ENCODE measurements around the gene ZNF514. TPM values are rescaled to one million over a fixed set of nuclear protein-coding genes. Genes with fewer than 3 reads are reported as not detected.

Gene ZNF514
- total RNA-seq, 1 donor = 14.5 TPM

DNA sequence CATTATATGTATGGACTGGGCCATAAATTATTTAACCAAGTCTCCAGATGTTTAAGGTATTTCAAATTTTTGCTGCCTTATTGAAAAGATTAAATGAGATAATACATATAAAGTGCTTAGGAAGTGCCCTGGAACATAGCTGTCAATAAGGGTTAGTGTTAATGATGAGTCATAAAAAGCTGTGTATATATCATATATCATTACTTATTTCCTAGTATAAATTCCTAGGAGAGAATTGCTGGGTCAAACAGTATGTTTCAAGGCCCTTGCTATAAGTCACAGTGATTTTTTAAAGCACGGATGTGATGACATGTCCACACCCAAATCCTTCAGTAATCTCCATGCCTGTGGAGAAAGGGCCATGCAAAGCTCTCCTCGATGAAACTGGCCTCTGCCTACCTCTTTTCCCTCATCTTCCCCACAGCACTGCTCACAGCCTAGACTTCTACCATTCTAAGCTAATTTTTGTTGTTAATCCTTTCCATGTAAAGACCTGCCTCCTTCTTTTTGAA, 14.4 kb upstream of the ZNF514 start:
- no peak for DNase-seq (ENCODE audit: insufficient read length, low spot score, missing footprints)
- Histone ChIP-seq H2AFZ (ENCODE audit: low read length) (no peak overlapping the region), H3K79me2 (ENCODE audit: insufficient read depth, low read length) (peaks cover 24% of the 10 kb centered on the region), H3K4me1 (ENCODE audit: insufficient read depth, low read length) (no peaks in the 10 kb centered on the region), H3K27me3 (ENCODE audit: insufficient read depth, low read length) (no peaks in the 10 kb centered on the region), H3K4me2 (ENCODE audit: insufficient read depth, low read length) (no peak overlapping the region), H4K20me1 (ENCODE audit: insufficient read depth, low read length) (peaks cover 6% of the 10 kb centered on the region), H3K4me3 (ENCODE audit: insufficient read depth, low read length) (no peak overlapping the region), H3K27ac (ENCODE audit: low read depth, low read length) (no peak overlapping the region), H3K36me3 (ENCODE audit: insufficient read depth, low read length) (peaks cover 20% of the 10 kb centered on the region), H3K9me3 (ENCODE audit: low read depth, low read length) (no peaks in the 10 kb centered on the region)
- TF ChIP-seq, protein P1, sequence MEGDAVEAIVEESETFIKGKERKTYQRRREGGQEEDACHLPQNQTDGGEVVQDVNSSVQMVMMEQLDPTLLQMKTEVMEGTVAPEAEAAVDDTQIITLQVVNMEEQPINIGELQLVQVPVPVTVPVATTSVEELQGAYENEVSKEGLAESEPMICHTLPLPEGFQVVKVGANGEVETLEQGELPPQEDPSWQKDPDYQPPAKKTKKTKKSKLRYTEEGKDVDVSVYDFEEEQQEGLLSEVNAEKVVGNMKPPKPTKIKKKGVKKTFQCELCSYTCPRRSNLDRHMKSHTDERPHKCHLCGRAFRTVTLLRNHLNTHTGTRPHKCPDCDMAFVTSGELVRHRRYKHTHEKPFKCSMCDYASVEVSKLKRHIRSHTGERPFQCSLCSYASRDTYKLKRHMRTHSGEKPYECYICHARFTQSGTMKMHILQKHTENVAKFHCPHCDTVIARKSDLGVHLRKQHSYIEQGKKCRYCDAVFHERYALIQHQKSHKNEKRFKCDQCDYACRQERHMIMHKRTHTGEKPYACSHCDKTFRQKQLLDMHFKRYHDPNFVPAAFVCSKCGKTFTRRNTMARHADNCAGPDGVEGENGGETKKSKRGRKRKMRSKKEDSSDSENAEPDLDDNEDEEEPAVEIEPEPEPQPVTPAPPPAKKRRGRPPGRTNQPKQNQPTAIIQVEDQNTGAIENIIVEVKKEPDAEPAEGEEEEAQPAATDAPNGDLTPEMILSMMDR (IDR thresholded peaks at IDR 0.05; ENCODE audit: extremely low read depth, low read depth, low read length) = no peak

DNA sequence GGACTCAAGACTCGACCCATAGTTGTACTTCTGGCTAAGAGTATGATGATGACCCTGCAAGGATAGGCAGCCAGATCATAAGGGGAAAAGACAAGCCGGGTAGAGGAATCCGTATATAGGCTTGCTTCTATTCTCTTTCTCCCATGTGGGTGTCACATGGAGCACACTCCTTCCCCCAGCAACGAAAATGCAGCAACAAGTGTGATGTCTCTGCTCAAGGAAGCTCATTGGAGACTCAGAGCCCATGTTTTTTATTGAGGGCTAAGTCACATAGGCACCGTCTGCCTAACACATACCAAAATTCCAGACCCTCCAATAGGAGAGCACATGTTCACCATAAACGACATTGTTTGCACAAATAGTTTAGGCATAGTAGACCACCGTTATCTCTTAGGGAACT, 12.3 kb upstream of the ZNF514 start:
- H3K27me3 ChIP-seq (ENCODE audit: insufficient read depth, low read length) = no peaks in the 10 kb centered on the region
- no peaks in the 10 kb centered on the region for H3K9me3 ChIP-seq (ENCODE audit: low read depth, low read length)
- H3K4me1 ChIP-seq (ENCODE audit: insufficient read depth, low read length) = no peaks in the 10 kb centered on the region
- H3K4me3 ChIP-seq (ENCODE audit: insufficient read depth, low read length) = no peak overlapping the region
- TF ChIP-seq, protein P1 (IDR thresholded peaks at IDR 0.05; ENCODE audit: extremely low read depth, low read depth, low read length) = no peak
- no peak overlapping the region for H3K27ac ChIP-seq (ENCODE audit: low read depth, low read length)
- peaks cover 9% of the 10 kb centered on the region for H3K36me3 ChIP-seq (ENCODE audit: insufficient read depth, low read length)
- peaks cover 6% of the 10 kb centered on the region for H4K20me1 ChIP-seq (ENCODE audit: insufficient read depth, low read length)
- peaks cover 36% of the 10 kb centered on the region for H3K79me2 ChIP-seq (ENCODE audit: insufficient read depth, low read length)
- no peak overlapping the region for H2AFZ ChIP-seq (ENCODE audit: low read length)
- no peak for DNase-seq (ENCODE audit: insufficient read length, low spot score, missing footprints)
- H3K4me2 ChIP-seq (ENCODE audit: insufficient read depth, low read length) = no peak overlapping the region

GRCh38 chr2:95166065-95166763, 6.6 kb upstream of the ZNF514 start:
- Histone ChIP-seq H3K4me3 (ENCODE audit: insufficient read depth, low read length) (peak overlapping the region; percentile 94), H3K79me2 (ENCODE audit: insufficient read depth, low read length) (peaks cover 39% of the 10 kb centered on the region), H3K27ac (ENCODE audit: low read depth, low read length) (peak overlapping the region; percentile 97), H3K4me1 (ENCODE audit: insufficient read depth, low read length) (peaks cover 15% of the 10 kb centered on the region), H3K27me3 (ENCODE audit: insufficient read depth, low read length) (no peaks in the 10 kb centered on the region), H3K36me3 (ENCODE audit: insufficient read depth, low read length) (no peaks in the 10 kb centered on the region), H3K4me2 (ENCODE audit: insufficient read depth, low read length) (peak overlapping the region; percentile 87), H4K20me1 (ENCODE audit: insufficient read depth, low read length) (no peaks in the 10 kb centered on the region), H2AFZ (ENCODE audit: low read length) (peak overlapping the region; percentile 100), H3K9me3 (ENCODE audit: low read depth, low read length) (no peaks in the 10 kb centered on the region)
- TF ChIP-seq, protein P1 (IDR thresholded peaks at IDR 0.05; ENCODE audit: extremely low read depth, low read depth, low read length) = no peak
- DNase-seq (ENCODE audit: insufficient read length, low spot score, missing footprints) = peak; percentile 60

DNA sequence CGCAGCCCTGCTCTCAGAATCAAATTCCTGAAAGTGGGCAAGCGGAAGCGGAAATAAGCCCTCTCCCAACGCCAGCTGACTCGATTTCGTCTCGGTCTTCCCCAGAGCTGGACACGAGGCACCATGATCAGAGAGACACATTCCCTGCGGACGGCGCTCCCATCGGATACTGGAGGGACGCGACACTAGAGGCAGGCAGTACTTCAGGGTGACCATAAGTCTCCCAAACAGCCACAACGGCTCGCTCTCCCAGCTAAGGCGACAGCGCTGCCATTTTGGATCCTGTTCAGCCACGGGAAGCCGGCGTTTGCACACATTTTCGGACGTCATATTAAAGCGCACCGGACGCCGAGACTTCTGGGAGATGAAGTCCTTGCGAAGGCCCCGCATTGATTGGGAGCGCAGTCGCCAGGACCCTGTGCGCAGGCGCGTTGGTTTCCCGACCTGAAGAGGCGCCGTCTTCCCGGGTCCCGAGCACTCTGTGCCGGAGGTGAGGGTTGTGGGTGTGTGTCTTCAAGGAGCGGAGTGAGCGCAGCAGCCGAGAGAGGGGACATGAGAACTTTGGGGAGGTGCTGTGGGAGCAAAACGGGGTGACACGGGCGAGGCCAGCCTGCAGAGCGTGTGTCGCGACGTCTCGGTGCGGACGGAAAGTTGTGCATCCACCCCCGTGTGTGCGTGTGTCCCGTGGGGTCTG, 5.9 kb upstream of the ZNF514 start, which contains the start of gene ZNF2:
Gene ZNF2, plus strand, starts transcription at position 439 of the 694 bp plus-strand sequence. CDS start 10,418 bp downstream, outside the sequence.
- H3K27ac ChIP-seq (ENCODE audit: low read depth, low read length) = peak within 1 kb of the TSS; percentile 97
- TF ChIP-seq, protein P1 (IDR thresholded peaks at IDR 0.05; ENCODE audit: extremely low read depth, low read depth, low read length) = no peak
- no peaks in the 10 kb centered on the region for H3K36me3 ChIP-seq (ENCODE audit: insufficient read depth, low read length)
- H3K79me2 ChIP-seq (ENCODE audit: insufficient read depth, low read length) = peaks cover 38% of the 10 kb centered on the region
- no peaks in the 10 kb centered on the region for H4K20me1 ChIP-seq (ENCODE audit: insufficient read depth, low read length)
- H2AFZ ChIP-seq (ENCODE audit: low read length) = peak within 1 kb of the TSS; percentile 100
- no peaks in the 10 kb centered on the region for H3K9me3 ChIP-seq (ENCODE audit: low read depth, low read length)
- peak; percentile 98 for DNase-seq (ENCODE audit: insufficient read length, low spot score, missing footprints)
- H3K4me3 ChIP-seq (ENCODE audit: insufficient read depth, low read length) = peak within 1 kb of the TSS; percentile 94
- H3K4me2 ChIP-seq (ENCODE audit: insufficient read depth, low read length) = peak within 1 kb of the TSS; percentile 87
- H3K27me3 ChIP-seq (ENCODE audit: insufficient read depth, low read length) = no peaks in the 10 kb centered on the region
- H3K4me1 ChIP-seq (ENCODE audit: insufficient read depth, low read length) = peaks cover 15% of the 10 kb centered on the region
